ENCODE data around the gene B4GALNT3.

B4GALNT3 gene

GRCh38 chr12:475286-475685, 15.5 kb downstream of the B4GALNT3 start:
- H3K9ac ChIP-seq (ENCODE audit: low read length): no peak overlapping the region
- no peaks in the 10 kb centered on the region for H3K36me3 ChIP-seq (ENCODE audit: insufficient read depth, low read length)
- no peak overlapping the region for H3K4me2 ChIP-seq (ENCODE audit: low read length)
- no peaks in the 10 kb centered on the region for H3K79me2 ChIP-seq (ENCODE audit: insufficient read depth, low read length)
- no peak overlapping the region for H2AFZ ChIP-seq (ENCODE audit: low read length)
- no peak overlapping the region for H3K27ac ChIP-seq (ENCODE audit: low read depth, low read length, poor library complexity, severe bottlenecking)
- no peaks in the 10 kb centered on the region for H3K9me2 ChIP-seq (ENCODE audit: low read depth, low read length)
- TF ChIP-seq EZH2 (IDR thresholded peaks at IDR 0.05; ENCODE audit: borderline replicate concordance, low read length): no peak
- TF ChIP-seq, protein P1, sequence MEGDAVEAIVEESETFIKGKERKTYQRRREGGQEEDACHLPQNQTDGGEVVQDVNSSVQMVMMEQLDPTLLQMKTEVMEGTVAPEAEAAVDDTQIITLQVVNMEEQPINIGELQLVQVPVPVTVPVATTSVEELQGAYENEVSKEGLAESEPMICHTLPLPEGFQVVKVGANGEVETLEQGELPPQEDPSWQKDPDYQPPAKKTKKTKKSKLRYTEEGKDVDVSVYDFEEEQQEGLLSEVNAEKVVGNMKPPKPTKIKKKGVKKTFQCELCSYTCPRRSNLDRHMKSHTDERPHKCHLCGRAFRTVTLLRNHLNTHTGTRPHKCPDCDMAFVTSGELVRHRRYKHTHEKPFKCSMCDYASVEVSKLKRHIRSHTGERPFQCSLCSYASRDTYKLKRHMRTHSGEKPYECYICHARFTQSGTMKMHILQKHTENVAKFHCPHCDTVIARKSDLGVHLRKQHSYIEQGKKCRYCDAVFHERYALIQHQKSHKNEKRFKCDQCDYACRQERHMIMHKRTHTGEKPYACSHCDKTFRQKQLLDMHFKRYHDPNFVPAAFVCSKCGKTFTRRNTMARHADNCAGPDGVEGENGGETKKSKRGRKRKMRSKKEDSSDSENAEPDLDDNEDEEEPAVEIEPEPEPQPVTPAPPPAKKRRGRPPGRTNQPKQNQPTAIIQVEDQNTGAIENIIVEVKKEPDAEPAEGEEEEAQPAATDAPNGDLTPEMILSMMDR (IDR thresholded peaks at IDR 0.05; ENCODE audit: low read length): no peak
- no peaks in the 10 kb centered on the region for H3K4me1 ChIP-seq (ENCODE audit: insufficient read depth, low read length, severe bottlenecking)
- peaks cover 5% of the 10 kb centered on the region; the same call in 1 of the 2 replicates for H3K27me3 ChIP-seq (ENCODE audit: insufficient read depth, low read length)
- H3K4me3 ChIP-seq (ENCODE audit: low read depth, low read length, poor library complexity, severe bottlenecking): no peak overlapping the region
- no peaks in the 10 kb centered on the region for H3F3A ChIP-seq (ENCODE audit: insufficient read depth, low read length)
- H3K9me3 ChIP-seq (ENCODE audit: low read length): no peaks in the 10 kb centered on the region
- H4K20me1 ChIP-seq (ENCODE audit: insufficient read depth, low read length): no peaks in the 10 kb centered on the region

GRCh38 chr12:479161-479560, 19.4 kb downstream of the B4GALNT3 start:
- Histone ChIP-seq H3K27me3 (ENCODE audit: insufficient read depth, low read length) (peaks cover 11% of the 10 kb centered on the region; the same call in 1 of the 2 replicates), H2AFZ (ENCODE audit: low read length) (no peak overlapping the region), H3K27ac (ENCODE audit: low read depth, low read length, poor library complexity, severe bottlenecking) (no peak overlapping the region), H3K79me2 (ENCODE audit: insufficient read depth, low read length) (no peaks in the 10 kb centered on the region), H3K36me3 (ENCODE audit: insufficient read depth, low read length) (no peaks in the 10 kb centered on the region), H3K9ac (ENCODE audit: low read length) (no peak overlapping the region), H3K9me2 (ENCODE audit: low read depth, low read length) (no peaks in the 10 kb centered on the region), H3F3A (ENCODE audit: insufficient read depth, low read length) (no peaks in the 10 kb centered on the region), H4K20me1 (ENCODE audit: insufficient read depth, low read length) (no peaks in the 10 kb centered on the region), H3K4me2 (ENCODE audit: low read length) (no peak overlapping the region), H3K4me3 (ENCODE audit: low read depth, low read length, poor library complexity, severe bottlenecking) (no peak overlapping the region), H3K9me3 (ENCODE audit: low read length) (no peaks in the 10 kb centered on the region), H3K4me1 (ENCODE audit: insufficient read depth, low read length, severe bottlenecking) (no peaks in the 10 kb centered on the region)
- no peak for TF ChIP-seq EZH2 (IDR thresholded peaks at IDR 0.05; ENCODE audit: borderline replicate concordance, low read length)
- TF ChIP-seq, protein P1 (IDR thresholded peaks at IDR 0.05; ENCODE audit: low read length): no peak

GRCh38 chr12:480831-481816, 21.4 kb downstream of the B4GALNT3 start:
- TF ChIP-seq EZH2 (IDR thresholded peaks at IDR 0.05; ENCODE audit: borderline replicate concordance, low read length): no peak
- TF ChIP-seq, protein P1 (IDR thresholded peaks at IDR 0.05; ENCODE audit: low read length): no peak
- Histone ChIP-seq H3K4me3 (ENCODE audit: low read depth, low read length, poor library complexity, severe bottlenecking) (no peak overlapping the region), H3K4me2 (ENCODE audit: low read length) (no peak overlapping the region), H3K9me2 (ENCODE audit: low read depth, low read length) (no peaks in the 10 kb centered on the region), H2AFZ (ENCODE audit: low read length) (no peak overlapping the region), H3K36me3 (ENCODE audit: insufficient read depth, low read length) (no peaks in the 10 kb centered on the region), H3K4me1 (ENCODE audit: insufficient read depth, low read length, severe bottlenecking) (no peaks in the 10 kb centered on the region), H3K9me3 (ENCODE audit: low read length) (no peaks in the 10 kb centered on the region), H3K9ac (ENCODE audit: low read length) (no peak overlapping the region), H4K20me1 (ENCODE audit: insufficient read depth, low read length) (no peaks in the 10 kb centered on the region), H3K27me3 (ENCODE audit: insufficient read depth, low read length) (peaks cover 13% of the 10 kb centered on the region; the same call in 1 of the 2 replicates), H3K79me2 (ENCODE audit: insufficient read depth, low read length) (no peaks in the 10 kb centered on the region), H3F3A (ENCODE audit: insufficient read depth, low read length) (no peaks in the 10 kb centered on the region), H3K27ac (ENCODE audit: low read depth, low read length, poor library complexity, severe bottlenecking) (no peak overlapping the region)

All from OCI-LY1 (cell line).